NB4 (cell line): ENCODE results near the gene BRD1.

ENCODE experiments used
- DNase-seq: peaks from one replicate; pipeline ENCODE4 v3.0.0; 2010; ENCODE audit warnings: low read depth
- H3K4me3 ChIP-seq: one replicate; pipeline ENCODE4 v1.5.1; 2011; ENCODE audit warnings: mild to moderate bottlenecking, low read depth, low read length, moderate library complexity
- MYC ChIP-seq: IDR thresholded peaks from 2 replicates; pipeline ENCODE4 v1.6.1; 2011; ENCODE audit warnings: low read depth, low read length
- POLR2A ChIP-seq: IDR thresholded peaks from 2 replicates; pipeline ENCODE4 v1.6.1; 2011; ENCODE audit warnings: mild to moderate bottlenecking; ENCODE audit not compliant: insufficient read length; ENCODE audit errors: extremely low read depth
- TF ChIP-seq, protein P1 (sequence below): IDR thresholded peaks from one replicate; pipeline ENCODE4 v1.5.1; 2012; ENCODE audit warnings: low read depth, low read length
- TF ChIP-seq, protein P2 (sequence below): IDR thresholded peaks from 2 replicates; pipeline ENCODE4 v1.6.1; 2011; ENCODE audit warnings: low read depth, low read length

BRD1 gene

DNA sequence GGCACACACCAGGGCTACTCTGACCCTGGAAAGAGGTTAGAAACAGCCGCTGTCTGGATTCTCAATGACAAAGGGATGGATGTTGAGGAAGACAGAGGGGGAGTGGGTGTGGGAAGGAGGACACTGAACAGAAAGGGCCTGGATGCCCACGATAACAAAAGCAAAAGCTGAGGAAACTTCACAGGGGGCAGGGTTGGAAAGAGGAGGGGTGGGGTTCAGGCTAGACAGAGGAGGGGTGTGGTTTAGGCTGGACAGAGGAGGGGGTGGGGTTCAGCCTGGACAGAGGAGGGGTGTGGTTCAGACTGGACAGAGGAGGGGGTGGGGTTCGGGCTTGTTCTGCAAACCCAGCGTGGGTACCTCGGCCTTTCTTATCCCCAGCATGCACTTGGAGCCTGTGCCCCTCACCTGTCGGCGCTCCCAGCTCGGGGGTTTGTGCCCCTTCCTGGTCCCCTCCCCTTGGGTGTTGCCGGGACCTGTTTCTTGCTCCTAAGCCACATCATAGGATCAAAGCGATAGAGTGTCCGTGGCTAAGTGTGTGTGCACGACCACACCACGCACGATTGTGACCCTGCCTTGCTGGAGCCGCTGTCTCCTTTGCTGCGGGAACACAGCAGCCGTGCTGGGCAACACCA, 75.6 kb downstream of the BRD1 start:
- no peak overlapping the region for H3K4me3 ChIP-seq
- DNase-seq: no peak
- TF ChIP-seq POLR2A (no peak), MYC (no peak)
- TF ChIP-seq, protein P1, sequence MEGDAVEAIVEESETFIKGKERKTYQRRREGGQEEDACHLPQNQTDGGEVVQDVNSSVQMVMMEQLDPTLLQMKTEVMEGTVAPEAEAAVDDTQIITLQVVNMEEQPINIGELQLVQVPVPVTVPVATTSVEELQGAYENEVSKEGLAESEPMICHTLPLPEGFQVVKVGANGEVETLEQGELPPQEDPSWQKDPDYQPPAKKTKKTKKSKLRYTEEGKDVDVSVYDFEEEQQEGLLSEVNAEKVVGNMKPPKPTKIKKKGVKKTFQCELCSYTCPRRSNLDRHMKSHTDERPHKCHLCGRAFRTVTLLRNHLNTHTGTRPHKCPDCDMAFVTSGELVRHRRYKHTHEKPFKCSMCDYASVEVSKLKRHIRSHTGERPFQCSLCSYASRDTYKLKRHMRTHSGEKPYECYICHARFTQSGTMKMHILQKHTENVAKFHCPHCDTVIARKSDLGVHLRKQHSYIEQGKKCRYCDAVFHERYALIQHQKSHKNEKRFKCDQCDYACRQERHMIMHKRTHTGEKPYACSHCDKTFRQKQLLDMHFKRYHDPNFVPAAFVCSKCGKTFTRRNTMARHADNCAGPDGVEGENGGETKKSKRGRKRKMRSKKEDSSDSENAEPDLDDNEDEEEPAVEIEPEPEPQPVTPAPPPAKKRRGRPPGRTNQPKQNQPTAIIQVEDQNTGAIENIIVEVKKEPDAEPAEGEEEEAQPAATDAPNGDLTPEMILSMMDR: no peak
- TF ChIP-seq, protein P2, sequence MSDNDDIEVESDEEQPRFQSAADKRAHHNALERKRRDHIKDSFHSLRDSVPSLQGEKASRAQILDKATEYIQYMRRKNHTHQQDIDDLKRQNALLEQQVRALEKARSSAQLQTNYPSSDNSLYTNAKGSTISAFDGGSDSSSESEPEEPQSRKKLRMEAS: no peak

DNA sequence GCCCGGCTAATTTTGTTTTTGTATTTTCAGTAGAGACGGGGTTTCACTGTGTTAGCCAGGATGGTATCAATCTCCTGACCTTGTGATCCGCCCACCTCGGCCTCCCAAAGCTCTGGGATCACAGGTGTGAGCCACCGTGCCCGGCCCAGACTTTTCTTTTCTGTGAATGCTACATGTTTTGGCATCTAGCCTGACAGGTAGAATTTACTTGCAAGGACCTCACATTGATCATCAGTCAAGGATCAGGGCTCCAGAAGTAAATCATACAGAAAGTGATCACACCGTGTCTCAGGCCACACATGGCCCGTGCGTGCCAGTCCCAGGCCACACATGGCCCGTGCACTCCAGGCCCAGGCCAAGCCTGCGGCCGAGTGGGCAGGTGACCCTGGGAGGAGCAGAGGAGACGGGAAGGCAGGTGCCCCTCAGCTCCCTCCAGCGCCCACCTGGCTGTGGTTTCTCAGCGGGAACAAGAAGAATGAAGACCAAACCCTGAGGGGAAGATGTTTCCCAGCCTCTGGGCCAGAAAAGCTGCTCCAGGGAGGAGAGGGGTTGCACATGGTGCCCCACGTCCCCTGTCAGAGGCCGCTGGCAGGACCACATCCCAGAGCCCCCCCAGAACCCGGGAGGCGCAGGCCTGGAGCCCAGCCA, 76.2 kb downstream of the BRD1 start:
- DNase-seq: no peak
- no peak for TF ChIP-seq MYC
- TF ChIP-seq, protein P1: no peak
- TF ChIP-seq POLR2A: no peak
- TF ChIP-seq, protein P2: no peak

DNA sequence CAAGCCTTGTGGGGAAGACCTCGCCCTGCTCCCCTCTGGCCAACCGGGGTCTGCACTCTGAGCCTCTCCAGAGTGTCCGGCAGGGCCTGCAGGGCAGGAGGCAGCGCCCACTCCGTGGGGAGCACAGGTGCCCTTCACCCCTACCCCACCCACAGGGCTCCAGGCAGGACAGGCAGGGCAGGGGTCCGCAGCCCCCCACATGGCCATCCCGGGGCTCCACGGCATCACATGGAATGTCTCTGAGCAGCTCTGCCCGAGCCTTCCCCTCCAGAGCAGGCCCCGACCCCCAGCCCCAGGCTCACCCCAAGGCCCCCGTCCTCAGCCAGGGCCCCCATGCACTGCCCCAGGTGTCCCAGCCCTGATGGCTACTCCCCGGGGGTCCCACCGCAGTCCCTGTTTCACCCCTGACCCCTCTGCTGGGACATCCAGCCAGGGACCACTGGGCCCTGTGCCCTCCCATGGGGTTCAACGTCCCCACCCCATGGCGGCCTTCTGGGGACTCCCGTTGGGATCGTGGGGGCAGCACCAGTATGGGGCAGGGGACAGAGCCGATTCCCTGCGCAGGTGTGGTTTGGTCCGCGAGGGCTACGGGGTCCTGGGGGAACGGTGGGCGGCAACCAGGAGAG, 77.7 kb downstream of the BRD1 start:
- TF ChIP-seq POLR2A: no peak
- TF ChIP-seq, protein P1: no peak
- TF ChIP-seq, protein P2: no peak
- no peak for TF ChIP-seq MYC
- no peak overlapping the region for H3K4me3 ChIP-seq
- DNase-seq: no peak

More for the DNA sequence above, 76.2 kb downstream of the BRD1 start:
- H3K4me3 ChIP-seq: no peak overlapping the region

DNA sequence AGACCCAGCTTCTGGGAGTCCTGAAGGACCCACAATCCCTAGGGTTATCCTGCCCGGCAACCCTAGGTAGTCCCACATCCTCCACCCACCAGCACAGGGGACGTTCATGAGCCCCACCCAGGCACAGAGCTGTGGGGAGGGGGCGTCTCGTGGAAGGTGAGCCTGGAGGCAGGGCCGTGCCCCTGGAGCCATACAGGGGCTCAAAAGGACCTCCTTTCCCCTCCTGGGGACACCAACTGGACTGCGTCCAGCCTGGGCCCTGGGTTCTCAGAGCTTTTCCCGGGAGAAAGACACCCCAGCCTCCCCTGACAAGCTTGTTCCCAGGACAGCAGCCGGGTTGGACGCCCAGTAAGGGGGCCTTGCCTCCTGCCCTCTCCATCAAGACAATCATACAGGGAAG, 78.4 kb downstream of the BRD1 start:
- no peak for DNase-seq
- H3K4me3 ChIP-seq: no peak overlapping the region
- TF ChIP-seq, protein P2: no peak
- no peak for TF ChIP-seq POLR2A
- TF ChIP-seq, protein P1: no peak
- no peak for TF ChIP-seq MYC

DNA sequence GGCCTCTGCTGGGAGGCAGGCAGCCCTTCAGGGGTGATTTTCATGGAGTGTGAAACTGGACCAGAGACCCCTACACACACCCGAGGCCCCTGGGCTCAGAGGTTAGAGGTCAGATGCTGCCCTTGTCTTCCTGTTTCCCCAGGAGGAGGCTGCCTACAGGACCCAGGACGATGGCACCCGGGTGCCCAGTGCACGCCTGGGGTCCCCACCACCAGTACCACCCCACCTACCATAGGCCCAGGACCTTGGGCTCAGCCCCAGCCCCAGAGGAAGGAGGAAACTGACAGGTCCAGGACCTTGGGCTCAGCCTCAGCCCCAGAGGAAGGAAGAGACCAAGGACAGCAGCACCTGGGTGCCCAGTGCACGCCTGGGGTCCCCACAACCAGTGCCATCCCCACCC, 79.2 kb downstream of the BRD1 start:
- no peak overlapping the region for H3K4me3 ChIP-seq
- DNase-seq: no peak
- TF ChIP-seq POLR2A: no peak
- TF ChIP-seq, protein P1: no peak
- no peak for TF ChIP-seq MYC
- TF ChIP-seq, protein P2: no peak
